ENCODE results near the gene IBTK. TPM values are rescaled to one million over a fixed set of nuclear protein-coding genes. Genes with fewer than 3 reads are reported as not detected.
"Not testable (repeated sequence)": the region's sequence is repeated elsewhere in the genome, so short reads cannot be mapped to it uniquely, and the experiment has no call there.

IBTK gene
- polyA plus RNA-seq (2012; ENCODE audit: low read depth, missing spikeins): 11.1 TPM

DNA sequence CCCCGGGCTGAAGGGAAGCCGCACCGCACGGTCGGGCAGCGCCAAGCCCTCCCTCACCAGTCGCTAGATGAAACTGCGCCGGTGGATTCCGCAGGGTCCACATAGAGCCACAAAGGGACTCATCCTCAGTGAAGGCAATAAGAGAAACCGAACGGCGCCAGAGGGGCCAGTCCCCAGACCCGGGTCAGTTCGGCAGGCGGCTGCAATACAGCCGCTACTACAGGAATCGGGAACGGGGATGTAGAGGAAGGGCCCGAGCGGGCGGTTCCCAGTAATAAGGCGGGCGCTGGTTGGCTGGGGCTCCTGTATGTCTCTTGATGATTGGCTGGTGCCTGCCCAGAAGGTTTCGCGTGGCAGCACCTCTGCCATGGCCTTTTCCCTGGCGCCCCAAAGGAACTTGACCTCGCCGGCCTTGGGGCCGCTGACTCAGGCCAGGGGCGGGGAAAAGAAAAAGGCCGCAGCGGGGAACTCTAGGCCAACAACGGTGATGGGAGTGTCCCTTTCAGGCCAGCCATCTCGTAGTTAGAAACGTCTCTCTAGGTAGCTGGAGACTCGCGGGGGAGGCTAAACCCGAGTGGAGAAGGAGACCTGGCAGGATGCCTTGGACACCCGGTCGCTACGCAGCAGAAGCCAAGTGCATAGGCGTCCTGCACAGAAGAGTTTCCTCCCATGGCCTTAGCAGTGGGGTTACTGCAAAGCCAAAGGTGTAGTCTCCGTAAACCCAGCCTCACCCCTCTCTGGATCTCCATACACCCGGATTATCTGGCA, at the start of gene IBTK:
Gene IBTK, minus strand, starts transcription at position 240 of the 768 bp plus-strand sequence. CDS start 7,258 bp downstream, outside the sequence.
- peak; percentile 51 for FAIRE-seq
- TF ChIP-seq PAX5 (IDR thresholded peaks at IDR 0.05; ENCODE audit: insufficient read depth, low read length, severe bottlenecking): no peak
- 0 out of 2 replicates have a peak, but pooled peaks have one; percentile 27 for TF ChIP-seq TAF1 (IDR thresholded peaks at IDR 0.05; ENCODE audit: low read depth, low read length)
- TF ChIP-seq POLR2A (IDR thresholded peaks at IDR 0.05; ENCODE audit: low read depth, low read length): 0 out of 2 replicates have a peak, but pooled peaks have one; percentile 52
- TF ChIP-seq POU2F2 (IDR thresholded peaks at IDR 0.05; ENCODE audit: low read depth, low read length): no peak
- peak; percentile 67 for TF ChIP-seq POLR2AphosphoS5 (IDR thresholded peaks at IDR 0.05; ENCODE audit: low read depth, low read length)
- TF ChIP-seq SPI1 (IDR thresholded peaks at IDR 0.05; ENCODE audit: low read depth, low read length): peak; percentile 21; the same call in 1 of the 2 replicates
- peak; percentile 87 for DNase-seq (ENCODE audit: insufficient read length, low spot score)

DNA sequence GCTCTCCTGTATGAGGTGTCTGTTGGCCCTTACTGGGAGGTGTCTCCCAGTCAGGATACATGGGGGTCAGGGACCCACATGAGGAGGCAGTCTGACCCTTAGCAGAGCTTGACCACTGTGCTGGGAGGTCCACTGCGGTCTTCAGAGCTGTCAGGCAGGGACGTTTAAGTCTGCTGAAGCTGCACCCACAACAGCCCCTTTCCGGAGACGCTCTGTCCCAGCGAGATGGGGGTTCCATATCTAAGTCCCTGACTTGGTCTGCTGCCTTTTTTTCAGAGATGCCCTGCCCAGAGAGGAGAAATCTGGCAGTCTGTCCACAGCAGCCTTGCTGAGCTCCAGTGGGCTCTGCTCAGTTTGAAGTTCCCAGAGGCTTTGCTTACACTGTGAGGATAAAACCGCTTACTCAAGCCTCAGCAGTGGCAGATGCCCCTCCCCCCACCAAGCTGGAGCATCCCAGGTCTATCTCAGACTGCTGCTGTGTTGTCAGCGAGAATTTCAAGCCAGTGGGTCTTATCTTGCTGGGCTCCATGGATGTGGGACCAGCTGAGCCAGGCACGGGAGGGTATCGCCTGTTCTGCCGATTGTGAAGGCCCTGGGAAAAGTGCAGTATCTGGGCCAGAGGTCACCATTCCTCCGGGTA, 36.3 kb upstream of the IBTK start:
- no peak for TF ChIP-seq TAF1 (IDR thresholded peaks at IDR 0.05; ENCODE audit: low read depth, low read length)
- TF ChIP-seq SPI1 (IDR thresholded peaks at IDR 0.05; ENCODE audit: low read depth, low read length): no peak
- FAIRE-seq (no peak), DNase-seq (ENCODE audit: insufficient read length, low spot score) (no peak)

GRCh38 chr6:82281550-82281949, 34.0 kb upstream of the IBTK start:
- not testable (repeated sequence) for DNase-seq (ENCODE audit: insufficient read length, low spot score); FAIRE-seq

DNA sequence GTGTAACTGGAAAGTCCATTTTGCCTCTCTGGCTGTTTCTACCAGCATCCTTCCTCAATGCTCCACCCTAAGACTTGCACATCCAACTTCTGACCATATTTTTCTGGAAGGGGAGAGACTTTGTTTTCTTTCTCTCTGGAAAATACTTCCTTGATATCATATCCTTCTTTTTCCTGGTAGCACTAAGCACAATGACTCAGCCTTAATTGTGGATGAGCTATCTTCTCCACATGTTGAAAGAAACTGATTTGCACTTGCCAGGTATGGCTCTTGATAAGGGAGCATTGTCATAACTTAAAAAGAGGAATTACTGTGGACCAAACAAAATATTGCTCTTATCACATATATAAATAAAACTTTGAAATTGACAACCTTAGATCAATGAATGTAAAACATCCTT, 30.1 kb upstream of the IBTK start:
- no peak for TF ChIP-seq POLR2AphosphoS5 (IDR thresholded peaks at IDR 0.05; ENCODE audit: low read depth, low read length)
- TF ChIP-seq POLR2A (IDR thresholded peaks at IDR 0.05; ENCODE audit: low read depth, low read length): no peak
- FAIRE-seq (no peak), DNase-seq (ENCODE audit: insufficient read length, low spot score) (no peak)

- DNase-seq (ENCODE audit: insufficient read length, low spot score): no peak
- no peak for FAIRE-seq
- no peak for TF ChIP-seq SPI1 (IDR thresholded peaks at IDR 0.05; ENCODE audit: low read depth, low read length)
- TF ChIP-seq TAF1 (IDR thresholded peaks at IDR 0.05; ENCODE audit: low read depth, low read length): no peak
- TF ChIP-seq POLR2AphosphoS5 (IDR thresholded peaks at IDR 0.05; ENCODE audit: low read depth, low read length): no peak
- TF ChIP-seq POU2F2 (IDR thresholded peaks at IDR 0.05; ENCODE audit: low read depth, low read length): no peak
- no peak for TF ChIP-seq POLR2A (IDR thresholded peaks at IDR 0.05; ENCODE audit: low read depth, low read length)
- no peak for TF ChIP-seq PAX5 (IDR thresholded peaks at IDR 0.05; ENCODE audit: insufficient read depth, low read length, severe bottlenecking)
Observed at GRCh38 chr6:82275686-82276085, 28.1 kb upstream of the IBTK start.

DNA sequence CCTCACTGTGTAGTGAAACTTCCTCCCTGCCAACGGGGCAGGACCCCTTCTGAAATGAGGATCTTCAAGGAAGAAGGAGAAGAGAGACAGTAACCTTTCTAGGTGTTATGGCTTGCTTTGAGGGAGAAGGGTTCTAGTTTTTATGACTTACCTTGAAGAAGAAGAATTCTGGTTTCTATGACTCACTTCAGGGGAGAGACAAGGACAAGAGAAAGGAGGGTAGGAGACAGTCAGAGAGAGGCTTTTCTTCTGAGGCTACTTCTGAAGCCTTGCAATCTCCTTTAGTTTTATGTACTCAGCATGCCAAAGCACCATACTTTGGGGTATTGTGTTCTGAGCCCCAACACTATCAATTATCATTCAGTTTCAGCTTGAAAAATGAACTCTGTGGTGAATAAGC, 25.8 kb upstream of the IBTK start:
- TF ChIP-seq POLR2A (IDR thresholded peaks at IDR 0.05; ENCODE audit: low read depth, low read length) (no peak), PAX5 (IDR thresholded peaks at IDR 0.05; ENCODE audit: insufficient read depth, low read length, severe bottlenecking) (no peak), POU2F2 (IDR thresholded peaks at IDR 0.05; ENCODE audit: low read depth, low read length) (no peak), POLR2AphosphoS5 (IDR thresholded peaks at IDR 0.05; ENCODE audit: low read depth, low read length) (no peak), TAF1 (IDR thresholded peaks at IDR 0.05; ENCODE audit: low read depth, low read length) (no peak), SPI1 (IDR thresholded peaks at IDR 0.05; ENCODE audit: low read depth, low read length) (no peak)
- DNase-seq (ENCODE audit: insufficient read length, low spot score) (no peak), FAIRE-seq (no peak)

DNA sequence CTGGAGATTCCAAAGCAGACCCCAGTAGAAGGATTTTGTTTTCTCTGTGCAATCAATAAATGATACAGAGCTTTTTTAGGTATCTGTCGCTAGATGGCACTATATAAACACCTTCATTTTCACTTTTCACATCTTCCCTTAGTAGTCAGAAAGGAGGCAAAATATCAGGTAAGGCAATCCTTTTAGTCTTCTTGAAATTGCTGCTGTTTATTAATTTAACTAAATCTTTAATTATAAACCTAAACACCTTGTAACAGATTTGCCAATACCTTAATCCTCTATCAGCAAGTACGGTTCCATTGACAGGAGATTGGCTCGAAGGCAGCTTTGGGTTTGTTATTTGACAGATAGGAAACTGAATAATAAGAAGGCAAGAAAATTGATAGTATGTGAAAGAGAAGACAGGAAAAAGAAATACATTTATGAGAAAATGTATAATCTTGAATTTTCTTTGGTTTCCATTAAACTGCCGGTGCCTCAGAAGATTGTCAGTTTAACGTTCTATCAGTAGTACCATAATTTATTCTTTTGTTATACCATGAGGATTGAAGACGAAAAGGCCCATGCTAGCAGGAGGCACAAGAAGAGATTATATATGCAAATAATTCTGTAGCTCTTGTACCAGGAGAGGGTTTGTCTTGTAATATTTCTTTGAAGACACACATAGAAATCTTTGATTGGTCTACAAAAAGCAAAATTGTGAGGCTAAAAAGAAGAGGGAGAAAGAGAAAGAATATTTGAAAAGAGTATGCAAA, 23.5 kb upstream of the IBTK start:
- no peak for FAIRE-seq
- DNase-seq (ENCODE audit: insufficient read length, low spot score): peak; percentile 13
- TF ChIP-seq SPI1 (IDR thresholded peaks at IDR 0.05; ENCODE audit: low read depth, low read length): no peak
- TF ChIP-seq POLR2A (IDR thresholded peaks at IDR 0.05; ENCODE audit: low read depth, low read length): no peak
- TF ChIP-seq POLR2AphosphoS5 (IDR thresholded peaks at IDR 0.05; ENCODE audit: low read depth, low read length): no peak
- TF ChIP-seq PAX5 (IDR thresholded peaks at IDR 0.05; ENCODE audit: insufficient read depth, low read length, severe bottlenecking): no peak
- no peak for TF ChIP-seq TAF1 (IDR thresholded peaks at IDR 0.05; ENCODE audit: low read depth, low read length)
- no peak for TF ChIP-seq POU2F2 (IDR thresholded peaks at IDR 0.05; ENCODE audit: low read depth, low read length)

GRCh38 chr6:82268301-82268846, 20.8 kb upstream of the IBTK start:
- no peak for DNase-seq (ENCODE audit: insufficient read length, low spot score)
- FAIRE-seq: no peak
- no peak for TF ChIP-seq PAX5 (IDR thresholded peaks at IDR 0.05; ENCODE audit: insufficient read depth, low read length, severe bottlenecking)
- no peak for TF ChIP-seq POLR2AphosphoS5 (IDR thresholded peaks at IDR 0.05; ENCODE audit: low read depth, low read length)
- TF ChIP-seq SPI1 (IDR thresholded peaks at IDR 0.05; ENCODE audit: low read depth, low read length): no peak
- no peak for TF ChIP-seq TAF1 (IDR thresholded peaks at IDR 0.05; ENCODE audit: low read depth, low read length)
- no peak for TF ChIP-seq POU2F2 (IDR thresholded peaks at IDR 0.05; ENCODE audit: low read depth, low read length)
- TF ChIP-seq POLR2A (IDR thresholded peaks at IDR 0.05; ENCODE audit: low read depth, low read length): no peak

GRCh38 chr6:82264824-82265223, 17.3 kb upstream of the IBTK start:
- TF ChIP-seq PAX5 (IDR thresholded peaks at IDR 0.05; ENCODE audit: insufficient read depth, low read length, severe bottlenecking): no peak
- TF ChIP-seq SPI1 (IDR thresholded peaks at IDR 0.05; ENCODE audit: low read depth, low read length): no peak
- no peak for TF ChIP-seq POLR2AphosphoS5 (IDR thresholded peaks at IDR 0.05; ENCODE audit: low read depth, low read length)
- no peak for TF ChIP-seq POLR2A (IDR thresholded peaks at IDR 0.05; ENCODE audit: low read depth, low read length)
- no peak for TF ChIP-seq TAF1 (IDR thresholded peaks at IDR 0.05; ENCODE audit: low read depth, low read length)
- TF ChIP-seq POU2F2 (IDR thresholded peaks at IDR 0.05; ENCODE audit: low read depth, low read length): no peak
- FAIRE-seq: no peak
- DNase-seq (ENCODE audit: insufficient read length, low spot score): no peak

Data from GM12891 (cell line).